A673 (cell line): ENCODE data around the gene KCNK1.

Experiments
- CTCF ChIP-seq: fragments of 300-800, 200-600 bp; sonication (generic); conservative IDR thresholded peaks from 2 replicates; pipeline ENCODE4 v1.5.1; 2017; ENCODE audit warnings: low read depth, mild to moderate bottlenecking, antibody characterized with exemption, low read length, moderate library complexity, mixed read lengths
- EZH2 ChIP-seq: fragments of 200-600 bp; sonication (generic); IDR thresholded peaks from 2 replicates; pipeline ENCODE4 v1.6.1; 2017; ENCODE audit warnings: borderline replicate concordance, low read depth, mild to moderate bottlenecking, mixed read lengths, antibody characterized with exemption, low read length; ENCODE audit not compliant: poor library complexity, severe bottlenecking

- TF ChIP-seq CTCF (no peak), EZH2 (no peak)
These were observed 29.5 kb upstream of the KCNK1 start for GRCh38 chr1:233584376-233584775.
